ENCODE results near the gene CCL28. TPM values are rescaled to one million over a fixed set of nuclear protein-coding genes. Genes with fewer than 3 reads are reported as not detected.
"Not testable (repeated sequence)": the region's sequence is repeated elsewhere in the genome, so short reads cannot be mapped to it uniquely, and the experiment has no call there.

CCL28 gene
- total RNA-seq, 4 donors from 2014 or later, result 1.9 to 9.1 (median 3.3) TPM

DNA sequence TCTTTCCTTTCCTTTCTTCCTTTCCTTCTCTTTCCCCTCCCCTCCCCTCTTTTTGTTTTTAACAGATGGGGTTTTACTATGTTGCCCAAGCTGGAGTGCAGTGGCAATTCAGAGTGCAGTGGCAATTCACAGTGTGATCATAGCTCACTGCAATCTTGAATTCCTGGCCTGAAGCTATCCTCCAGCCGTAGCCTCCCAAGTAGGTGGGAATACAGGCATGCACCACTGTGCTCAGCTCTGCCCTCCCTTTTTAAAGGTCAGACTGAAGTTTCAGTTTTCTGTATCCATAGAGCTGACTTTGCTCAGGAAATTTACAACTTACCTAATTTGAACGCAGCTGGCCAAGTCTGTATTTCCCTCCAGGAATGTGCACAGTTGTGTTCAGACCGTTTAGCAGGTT, 696 bp downstream of the CCL28 start:
- H3K27ac ChIP-seq, result no peak overlapping the region
- no peaks in the 10 kb centered on the region for H3K9me3 ChIP-seq
- 50 to 55% methylated on average over 3 of the region's 3 CpGs for WGBS, 2 donors
- no peaks in the 10 kb centered on the region for H3K27me3 ChIP-seq
- intact Hi-C loops (cut with DNase I), result no loop called here
- H3K4me3 ChIP-seq, result no peak overlapping the region
- DNase-seq, result no peak
- no peaks in the 10 kb centered on the region for H3K4me1 ChIP-seq
- TF ChIP-seq, protein P1, sequence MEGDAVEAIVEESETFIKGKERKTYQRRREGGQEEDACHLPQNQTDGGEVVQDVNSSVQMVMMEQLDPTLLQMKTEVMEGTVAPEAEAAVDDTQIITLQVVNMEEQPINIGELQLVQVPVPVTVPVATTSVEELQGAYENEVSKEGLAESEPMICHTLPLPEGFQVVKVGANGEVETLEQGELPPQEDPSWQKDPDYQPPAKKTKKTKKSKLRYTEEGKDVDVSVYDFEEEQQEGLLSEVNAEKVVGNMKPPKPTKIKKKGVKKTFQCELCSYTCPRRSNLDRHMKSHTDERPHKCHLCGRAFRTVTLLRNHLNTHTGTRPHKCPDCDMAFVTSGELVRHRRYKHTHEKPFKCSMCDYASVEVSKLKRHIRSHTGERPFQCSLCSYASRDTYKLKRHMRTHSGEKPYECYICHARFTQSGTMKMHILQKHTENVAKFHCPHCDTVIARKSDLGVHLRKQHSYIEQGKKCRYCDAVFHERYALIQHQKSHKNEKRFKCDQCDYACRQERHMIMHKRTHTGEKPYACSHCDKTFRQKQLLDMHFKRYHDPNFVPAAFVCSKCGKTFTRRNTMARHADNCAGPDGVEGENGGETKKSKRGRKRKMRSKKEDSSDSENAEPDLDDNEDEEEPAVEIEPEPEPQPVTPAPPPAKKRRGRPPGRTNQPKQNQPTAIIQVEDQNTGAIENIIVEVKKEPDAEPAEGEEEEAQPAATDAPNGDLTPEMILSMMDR (IDR thresholded peaks at IDR 0.05), result no peak
- TF ChIP-seq POLR2A (IDR thresholded peaks at IDR 0.05), result no peak
- H3K36me3 ChIP-seq, result no peaks in the 10 kb centered on the region

DNA sequence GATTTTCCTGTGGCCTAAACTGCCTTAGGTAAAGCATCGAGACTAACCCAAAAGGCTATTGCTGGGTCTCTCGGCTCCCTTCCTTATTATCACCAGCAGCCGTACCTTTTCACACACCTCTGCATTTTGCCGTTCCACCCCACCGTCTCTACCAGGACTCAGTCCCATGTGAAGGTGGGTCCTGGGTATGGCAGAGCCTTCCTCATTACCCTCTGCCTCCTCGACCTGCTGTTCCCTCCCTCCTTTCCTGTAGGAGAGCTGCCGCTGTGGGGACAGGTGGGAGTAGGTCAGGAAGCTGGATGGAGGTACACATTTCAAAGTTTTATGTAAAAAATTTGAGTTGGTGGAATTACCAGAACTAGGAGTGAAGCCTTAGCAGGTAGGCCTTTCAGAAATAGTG, 1.8 kb downstream of the CCL28 start:
- WGBS, 2 donors, result 82 to 84% methylated on average over 5 to 7 of the region's 7 CpGs
- H3K27ac ChIP-seq, result no peak overlapping the region
- no peaks in the 10 kb centered on the region for H3K27me3 ChIP-seq
- H3K4me3 ChIP-seq, result no peak overlapping the region
- no peak for TF ChIP-seq POLR2A (IDR thresholded peaks at IDR 0.05)
- intact Hi-C loops (cut with DNase I), result no loop called here
- H3K9me3 ChIP-seq, result no peaks in the 10 kb centered on the region
- DNase-seq, result no peak
- no peaks in the 10 kb centered on the region for H3K4me1 ChIP-seq
- H3K36me3 ChIP-seq, result no peaks in the 10 kb centered on the region

DNA sequence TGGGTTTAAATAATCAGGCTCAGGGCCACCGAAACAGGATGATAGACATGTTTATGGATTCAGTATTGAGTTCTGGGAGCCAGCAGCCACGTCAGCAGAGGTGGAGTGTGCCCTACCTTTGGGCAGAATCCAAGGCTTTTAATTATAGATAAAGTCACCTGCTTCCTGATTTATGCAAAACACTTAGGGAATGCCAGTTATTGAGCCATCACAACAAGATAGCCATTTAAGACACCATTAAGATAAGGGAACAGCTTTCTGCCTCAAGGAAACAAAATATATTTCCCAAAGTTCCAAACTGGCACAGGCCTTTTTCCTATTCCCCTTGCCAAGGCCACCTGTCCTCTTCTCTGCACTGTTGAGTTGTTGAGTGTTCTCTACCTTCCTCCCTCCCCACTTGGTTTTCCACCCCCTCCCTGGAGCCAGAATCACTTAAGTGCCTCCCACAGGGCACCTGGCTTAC, 2.4 kb downstream of the CCL28 start:
- 40 to 54% methylated on average over 1 to 2 of the region's 2 CpGs for WGBS, 2 donors
- Histone ChIP-seq H3K4me3 (no peak overlapping the region), H3K27me3 (no peaks in the 10 kb centered on the region), H3K36me3 (no peaks in the 10 kb centered on the region), H3K4me1 (no peaks in the 10 kb centered on the region), H3K9me3 (no peaks in the 10 kb centered on the region), H3K27ac (no peak overlapping the region)
- DNase-seq, result no peak
- no peak for TF ChIP-seq POLR2A (IDR thresholded peaks at IDR 0.05)
- TF ChIP-seq, protein P1 (IDR thresholded peaks at IDR 0.05), result no peak
- intact Hi-C loops (cut with DNase I), result no loop called here

DNA sequence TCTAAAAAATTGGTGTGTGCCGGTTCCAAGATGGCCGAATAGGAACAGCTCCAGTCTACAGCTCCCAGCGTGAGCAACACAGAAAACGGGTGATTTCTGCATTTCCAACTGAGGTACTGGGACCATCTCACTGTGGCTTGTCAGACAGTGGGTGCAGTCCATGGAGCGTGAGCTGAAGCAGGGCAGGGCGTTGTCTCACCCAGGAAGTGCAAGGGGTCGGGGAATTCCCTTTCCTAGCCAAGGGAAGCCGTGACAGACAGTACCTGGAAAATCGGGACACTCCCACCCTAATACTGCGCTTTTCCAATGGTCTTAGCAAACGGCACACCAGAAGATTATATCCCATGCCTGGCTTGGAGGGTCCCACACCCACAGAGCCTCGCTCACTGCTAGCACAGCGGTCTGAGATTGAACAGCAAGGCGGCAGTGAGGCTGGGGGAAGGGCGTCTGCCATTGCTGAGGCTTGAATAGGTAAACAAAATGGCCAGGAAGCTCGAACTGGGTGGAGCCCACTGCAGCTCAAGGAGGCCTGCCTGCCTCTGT, 9.6 kb downstream of the CCL28 start:
- 81 to 92% methylated on average over 10 of the region's 16 CpGs for WGBS, 2 donors
- H3K4me1 ChIP-seq; H3K36me3 ChIP-seq; H3K27me3 ChIP-seq; H3K4me3 ChIP-seq; DNase-seq; H3K27ac ChIP-seq; intact Hi-C loops (cut with DNase I); H3K9me3 ChIP-seq: not testable (repeated sequence)

DNA sequence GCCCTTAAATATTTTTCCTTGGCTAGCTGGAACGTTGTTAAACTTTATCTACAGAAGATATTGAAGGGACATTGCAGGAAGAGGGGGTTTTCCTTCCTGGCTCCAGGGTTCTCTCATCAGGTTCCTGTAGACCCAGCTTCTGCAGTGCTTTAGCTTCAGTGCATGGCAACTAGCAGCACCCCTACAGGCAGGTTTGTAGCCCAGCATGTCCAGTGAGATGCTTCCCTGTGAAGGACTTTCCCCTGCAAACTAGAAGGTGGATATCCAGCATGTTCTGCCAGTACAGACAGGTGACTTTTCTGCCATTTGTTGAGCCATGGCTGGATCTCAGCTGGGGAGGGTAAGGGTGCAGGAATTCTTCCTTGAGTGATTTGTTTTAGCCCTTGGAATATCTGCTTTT, 10.4 kb downstream of the CCL28 start:
- WGBS, 2 donors, result 29 to 80% methylated on average over 1 of the region's 1 CpG
- H3K4me1 ChIP-seq, result peaks cover 0 to 10% (median 0%) of the 10 kb centered on the region in 3 donors
- H3K9me3 ChIP-seq, result no peaks in the 10 kb centered on the region
- TF ChIP-seq, protein P1 (IDR thresholded peaks at IDR 0.05), result peak in 1 of 6 experiments; percentile 17
- TF ChIP-seq POLR2A (IDR thresholded peaks at IDR 0.05), result no peak
- DNase-seq, result no peak
- H3K36me3 ChIP-seq, result no peaks in the 10 kb centered on the region
- no peaks in the 10 kb centered on the region for H3K27me3 ChIP-seq
- intact Hi-C loops (cut with DNase I), result no loop called here
- no peak overlapping the region for H3K27ac ChIP-seq
- no peak overlapping the region for H3K4me3 ChIP-seq

DNA sequence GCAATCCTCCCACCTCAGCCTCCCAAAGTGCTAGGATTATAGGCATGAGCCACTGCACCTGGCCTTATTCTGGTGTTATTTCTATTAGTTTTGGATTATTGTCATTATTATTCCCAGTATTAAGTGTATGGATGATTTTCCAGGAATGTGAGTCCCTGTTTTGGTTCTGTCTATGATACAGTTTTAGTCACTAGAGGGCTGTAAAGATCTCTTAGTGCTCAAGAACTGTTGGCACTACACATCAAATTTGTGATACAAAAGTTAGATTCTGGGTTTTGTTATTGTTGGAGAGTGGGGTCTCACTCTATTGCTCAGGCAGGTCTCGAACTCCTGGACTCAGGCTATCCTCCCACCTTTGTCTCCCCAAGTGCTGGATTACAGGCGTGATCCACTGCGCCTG, 12.1 kb downstream of the CCL28 start:
- H3K4me3 ChIP-seq, result no peak overlapping the region
- H3K27me3 ChIP-seq, result no peaks in the 10 kb centered on the region
- no peaks in the 10 kb centered on the region for H3K36me3 ChIP-seq
- H3K9me3 ChIP-seq, result no peaks in the 10 kb centered on the region
- TF ChIP-seq POLR2A (IDR thresholded peaks at IDR 0.05), result no peak
- TF ChIP-seq, protein P1 (IDR thresholded peaks at IDR 0.05), result peak in 1 of 6 experiments; percentile 17
- 78 to 87% methylated on average over 3 of the region's 3 CpGs for WGBS, 2 donors
- no peak for DNase-seq
- peaks cover 0 to 19% (median 0%) of the 10 kb centered on the region in 3 donors for H3K4me1 ChIP-seq
- no peak overlapping the region for H3K27ac ChIP-seq
- intact Hi-C loops (cut with DNase I), result no loop called here
